Activated T-helper 2 cell treated with anti-CD3 and anti-CD28 coated beads, Interferon-gamma antibody, Interleukin-2, Interleukin-4, amounts not matched to agents 10 μg/mL and 5 μg/mL and 100 μg/mL, durations not matched to agents 14 hours and 24 hours and 36 hours (primary cell): ENCODE results near the gene ATE1. TPM values are rescaled to one million over a fixed set of nuclear protein-coding genes. Genes with fewer than 3 reads are reported as not detected.
"Not testable (repeated sequence)": the region's sequence is repeated elsewhere in the genome, so short reads cannot be mapped to it uniquely, and the experiment has no call there.

ENCODE experiments used
- DNase-seq: peaks from one replicate; pipeline ENCODE4 v3.0.0; 2021; ENCODE audit warnings: low spot score
- H3K27ac Mint-ChIP-seq: one replicate; pipeline ENCODE4 v1.8.0; 2021; ENCODE audit warnings: mixed read lengths
- H3K27me3 Mint-ChIP-seq: one replicate; pipeline ENCODE4 v1.8.0; 2021; ENCODE audit warnings: low read depth, mixed read lengths
- H3K36me3 Mint-ChIP-seq: one replicate; pipeline ENCODE4 v1.8.0; 2021; ENCODE audit warnings: low read depth, mixed read lengths
- H3K4me1 Mint-ChIP-seq: one replicate; pipeline ENCODE4 v1.8.0; 2021; ENCODE audit warnings: low read depth, mixed read lengths
- H3K4me3 Mint-ChIP-seq: one replicate; pipeline ENCODE4 v1.8.0; 2021; ENCODE audit warnings: low read depth, mild to moderate bottlenecking, moderate library complexity, mixed read lengths
- H3K9me3 Mint-ChIP-seq: one replicate; pipeline ENCODE4 v1.8.0; 2021; ENCODE audit warnings: mixed read lengths
- intact Hi-C: fragments of 100-400 bp; cut with micrococcal nuclease; formaldehyde crosslinking; loops from one replicate; pipeline ENCODE4 v1.15.1; 2023
- total RNA-seq: library from RNA; stranded (reverse); gene quantifications from 2 replicates; pipeline ENCODE4 v1.2.3, GENCODE V29; 2022

ATE1 gene
- total RNA-seq, 1 donor from 2014 or later = 33.6 TPM

DNA sequence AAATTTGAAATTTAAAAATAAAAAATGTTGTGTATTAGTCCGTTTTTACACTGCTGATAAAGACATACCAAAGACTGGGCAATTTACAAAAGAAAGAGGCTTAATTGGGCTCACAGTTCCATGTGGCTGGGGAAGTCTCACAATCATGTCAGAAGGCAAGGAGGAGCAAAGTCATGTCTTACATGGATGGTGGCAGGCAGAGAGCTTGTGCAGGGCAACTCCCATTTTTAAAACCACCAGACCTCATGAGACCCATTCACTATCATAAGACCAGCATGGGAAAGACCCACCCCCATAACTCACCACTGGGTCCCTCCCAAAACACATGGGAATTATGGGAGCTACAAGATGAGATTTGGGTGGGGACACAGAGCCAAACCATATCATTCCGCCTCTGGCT, 172.3 kb downstream of the ATE1 start:
- H3K4me3 Mint-ChIP-seq, H3K27me3 Mint-ChIP-seq, DNase-seq, H3K27ac Mint-ChIP-seq: not testable (repeated sequence)
- peaks cover 43% of the 10 kb centered on the region for H3K36me3 Mint-ChIP-seq
- intact Hi-C loops = loop anchor here (2.0 kb wide), 1 partner anchor 17 kb away; no protein-coding TSS in a partner anchor
- H3K4me1 Mint-ChIP-seq = peaks cover 15% of the 10 kb centered on the region
- peaks cover 50% of the 10 kb centered on the region for H3K9me3 Mint-ChIP-seq

DNA sequence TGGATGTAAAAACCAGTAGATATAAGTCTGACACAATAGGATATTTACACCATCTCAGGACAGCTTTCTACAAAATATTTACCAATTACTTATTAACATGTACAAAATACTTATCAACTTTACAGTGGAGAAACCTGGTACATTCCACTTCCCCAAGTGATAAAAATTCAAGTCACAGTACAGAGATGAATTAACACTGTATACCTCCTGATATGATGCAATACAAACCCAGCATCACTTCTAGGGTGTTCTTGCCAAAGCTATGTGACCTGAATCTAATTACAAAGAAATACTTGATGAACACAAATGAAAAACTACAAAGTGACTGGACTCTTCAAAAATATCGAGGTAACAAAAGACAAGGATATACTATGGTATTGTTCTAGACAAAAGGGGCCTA, 173.2 kb downstream of the ATE1 start:
- intact Hi-C loops = loop anchor here (1.0 to 2.0 kb wide), 2 partner anchors 16 to 91 kb away; no protein-coding TSS in a partner anchor
- Mint-ChIP-seq H3K9me3 (peaks cover 43% of the 10 kb centered on the region), H3K4me3 (no peak overlapping the region), H3K4me1 (peaks cover 15% of the 10 kb centered on the region), H3K27me3 (peaks cover 2% of the 10 kb centered on the region), H3K27ac (no peak overlapping the region), H3K36me3 (peaks cover 35% of the 10 kb centered on the region)
- no peak for DNase-seq

DNA sequence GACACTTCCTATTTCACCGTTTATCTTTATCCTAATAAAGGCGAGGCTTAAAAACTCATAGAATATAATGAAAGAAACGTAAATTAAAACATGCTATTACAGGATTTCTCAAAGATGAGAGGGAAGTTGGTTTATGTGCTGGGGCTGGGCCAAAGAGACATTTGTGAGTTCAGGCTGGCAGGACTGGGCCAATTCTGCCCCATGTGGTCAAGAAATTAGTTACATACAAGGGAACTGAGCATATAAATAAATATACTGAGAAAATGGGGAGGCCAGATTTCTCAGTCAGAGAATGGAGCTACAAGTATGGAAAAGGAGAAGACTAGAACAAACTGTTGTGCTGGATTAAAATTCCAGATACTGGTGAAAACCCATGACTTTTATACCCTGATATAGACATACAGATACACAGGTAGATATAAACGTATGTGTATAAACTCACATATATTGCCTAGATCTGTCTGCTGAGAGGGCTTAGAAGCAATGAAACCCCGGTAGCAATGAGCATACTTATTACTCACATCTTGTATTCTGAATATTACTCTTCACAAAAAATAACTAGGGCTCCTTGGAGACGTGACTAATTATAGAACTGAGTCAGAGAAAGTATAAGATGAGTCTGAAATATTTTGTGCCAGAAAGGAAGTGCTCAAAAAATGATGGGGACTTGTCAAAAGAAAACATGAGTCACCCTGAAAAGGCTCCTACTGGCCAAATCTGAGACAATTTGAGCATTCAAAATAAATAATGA, 173.9 kb downstream of the ATE1 start:
- DNase-seq = no peak
- H3K4me1 Mint-ChIP-seq = peaks cover 15% of the 10 kb centered on the region
- H3K9me3 Mint-ChIP-seq = peaks cover 39% of the 10 kb centered on the region
- peaks cover 3% of the 10 kb centered on the region for H3K27me3 Mint-ChIP-seq
- no peak overlapping the region for H3K27ac Mint-ChIP-seq
- peaks cover 34% of the 10 kb centered on the region for H3K36me3 Mint-ChIP-seq
- H3K4me3 Mint-ChIP-seq = no peak overlapping the region
- intact Hi-C loops = loop anchor here (1.0 to 2.0 kb wide), 2 partner anchors 15 to 91 kb away; no protein-coding TSS in a partner anchor

DNA sequence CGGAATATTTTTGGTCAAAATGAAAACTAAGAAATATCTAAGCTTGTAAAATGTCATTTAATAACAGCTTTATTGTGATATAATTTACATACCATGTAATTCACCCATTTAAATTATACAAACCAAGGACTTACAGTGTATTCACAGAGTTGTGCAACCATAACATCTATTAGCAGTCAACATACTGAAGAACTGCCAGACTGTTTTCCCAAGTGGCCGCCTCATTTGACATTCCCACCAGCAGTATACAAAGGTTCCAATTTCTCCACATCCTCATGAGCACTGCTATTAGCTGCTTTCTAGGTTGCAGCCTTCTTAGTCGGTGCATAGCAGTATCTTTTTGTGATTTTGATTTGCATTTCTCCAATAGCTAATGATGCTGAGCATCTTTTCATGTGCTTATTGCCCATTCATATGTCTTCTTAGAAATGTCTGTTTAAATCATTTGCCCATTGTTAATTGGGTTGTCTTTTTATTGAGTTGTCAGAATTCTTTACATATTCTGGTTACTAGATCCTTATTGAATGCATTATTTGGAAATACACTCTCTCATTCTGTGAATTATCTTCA, 176.6 kb downstream of the ATE1 start:
- Mint-ChIP-seq H3K9me3 (peaks cover 16% of the 10 kb centered on the region), H3K27ac (no peak overlapping the region), H3K36me3 (peaks cover 16% of the 10 kb centered on the region), H3K4me3 (no peak overlapping the region), H3K4me1 (peaks cover 15% of the 10 kb centered on the region), H3K27me3 (peaks cover 7% of the 10 kb centered on the region)
- no peak for DNase-seq
- intact Hi-C loops = no loop called here

DNA sequence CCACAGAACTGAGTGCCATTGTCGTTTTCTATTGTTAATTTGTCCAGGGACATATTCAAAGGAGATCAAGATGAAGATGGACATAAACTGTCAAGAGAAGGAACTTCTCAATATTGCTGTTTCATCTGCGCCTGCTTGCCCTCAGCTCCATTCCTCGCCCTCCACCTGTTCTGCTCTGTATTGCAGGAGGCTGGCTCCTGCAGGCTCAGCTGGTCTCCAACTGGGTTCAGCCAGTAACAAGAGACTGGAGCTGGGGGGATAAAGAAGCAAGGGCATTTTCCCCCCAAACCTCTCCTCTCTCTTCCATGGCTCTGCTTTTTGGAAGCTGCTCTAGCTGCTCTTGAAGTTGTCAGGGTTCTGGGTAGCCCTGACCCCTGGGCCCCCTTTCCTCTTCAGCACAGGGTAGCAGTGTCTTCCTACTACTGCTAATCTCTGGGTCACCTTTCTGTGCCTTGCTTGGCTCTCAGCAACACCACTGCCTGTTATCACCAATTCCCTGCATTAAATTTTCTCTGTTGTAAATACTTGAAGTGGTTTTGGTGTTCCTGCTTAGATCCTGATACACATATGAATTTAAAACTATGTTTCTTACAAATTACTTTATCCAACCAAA, 180.6 kb downstream of the ATE1 start:
- intact Hi-C loops = no loop called here
- H3K27ac Mint-ChIP-seq = no peak overlapping the region
- no peak for DNase-seq

DNA sequence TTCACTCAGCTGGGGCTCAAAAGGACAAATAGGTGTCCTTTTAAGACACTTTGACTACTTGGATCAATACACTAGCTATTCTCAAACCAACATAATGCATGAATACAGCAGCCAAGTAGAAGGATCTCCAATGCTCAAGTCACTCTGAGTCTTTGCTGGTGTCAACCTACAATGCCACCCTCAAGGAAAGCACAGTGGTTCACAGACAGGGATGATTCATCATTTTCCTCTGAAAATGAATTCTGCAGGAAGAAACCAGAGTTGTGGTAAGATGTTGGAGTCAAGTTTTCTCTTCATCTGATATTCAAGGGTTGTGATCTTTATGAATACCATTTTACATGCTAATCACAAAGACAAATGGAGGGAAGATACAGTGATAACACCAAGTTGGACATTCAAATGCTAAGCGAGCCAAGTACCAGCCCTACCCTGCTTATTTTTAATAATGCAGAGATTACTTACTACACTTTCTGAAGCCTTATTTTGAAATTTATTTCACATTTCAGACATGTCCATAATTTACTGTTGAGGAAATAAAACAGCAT, 186.5 kb downstream of the ATE1 start:
- H3K9me3 Mint-ChIP-seq = no peaks in the 10 kb centered on the region
- DNase-seq = no peak
- intact Hi-C loops = no loop called here
- peaks cover 19% of the 10 kb centered on the region for H3K27me3 Mint-ChIP-seq
- no peak overlapping the region for H3K4me3 Mint-ChIP-seq
- H3K4me1 Mint-ChIP-seq = peaks cover 15% of the 10 kb centered on the region
- no peak overlapping the region for H3K27ac Mint-ChIP-seq
- H3K36me3 Mint-ChIP-seq = peaks cover 13% of the 10 kb centered on the region

More for the DNA sequence above, 180.6 kb downstream of the ATE1 start:
- Mint-ChIP-seq H3K27me3 (peaks cover 7% of the 10 kb centered on the region), H3K4me1 (no peaks in the 10 kb centered on the region), H3K36me3 (peaks cover 7% of the 10 kb centered on the region), H3K9me3 (no peaks in the 10 kb centered on the region), H3K4me3 (no peak overlapping the region)

DNA sequence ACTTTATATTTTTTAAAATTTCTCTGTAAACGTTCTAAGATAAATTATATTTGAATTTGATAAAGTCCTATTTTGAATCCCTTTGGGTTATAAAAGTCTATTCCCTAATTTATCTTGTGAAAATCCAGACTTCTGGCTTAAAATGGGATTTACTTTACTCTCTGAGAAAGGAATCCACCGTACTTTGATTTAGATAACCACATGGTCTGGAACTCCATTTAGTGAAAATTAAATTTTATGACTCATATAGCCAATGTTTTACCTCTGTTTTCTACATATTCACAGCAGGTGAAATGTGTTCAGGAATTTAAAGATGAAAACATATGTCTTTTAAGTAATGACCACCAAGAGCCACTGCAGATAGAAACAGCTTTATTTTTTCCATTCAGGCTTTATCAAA, 187.8 kb downstream of the ATE1 start:
- peaks cover 31% of the 10 kb centered on the region for H3K27me3 Mint-ChIP-seq
- intact Hi-C loops = no loop called here
- H3K4me3 Mint-ChIP-seq = no peak overlapping the region
- H3K4me1 Mint-ChIP-seq = peaks cover 17% of the 10 kb centered on the region
- no peak overlapping the region for H3K27ac Mint-ChIP-seq
- no peaks in the 10 kb centered on the region for H3K9me3 Mint-ChIP-seq
- no peak for DNase-seq
- peaks cover 13% of the 10 kb centered on the region for H3K36me3 Mint-ChIP-seq

DNA sequence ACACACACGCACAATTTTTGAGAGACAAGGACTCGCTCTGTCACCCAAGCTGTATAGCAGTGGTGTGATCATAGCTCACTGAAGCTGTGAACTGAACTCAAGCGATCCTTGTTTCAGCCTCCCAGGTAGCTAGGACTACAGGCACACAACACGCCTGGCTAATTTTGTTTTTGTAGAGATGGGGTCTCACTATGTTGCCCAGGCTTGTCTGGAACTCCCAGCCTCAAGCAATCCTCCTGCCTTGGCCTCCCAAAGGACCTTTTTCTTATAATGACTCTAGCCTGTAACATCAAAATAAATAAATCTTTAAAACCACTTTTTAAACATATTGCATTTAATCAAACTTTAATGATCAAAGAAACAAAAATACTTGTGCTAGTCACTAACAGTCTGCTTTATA, 188.7 kb downstream of the ATE1 start:
- Mint-ChIP-seq H3K27me3 (peaks cover 36% of the 10 kb centered on the region), H3K9me3 (no peaks in the 10 kb centered on the region), H3K4me1 (peaks cover 17% of the 10 kb centered on the region), H3K36me3 (peaks cover 9% of the 10 kb centered on the region), H3K27ac (no peak overlapping the region), H3K4me3 (no peak overlapping the region)
- intact Hi-C loops = loop anchor here (2.0 to 5.0 kb wide), 2 partner anchors 16 to 163 kb away; no protein-coding TSS in a partner anchor
- no peak for DNase-seq

DNA sequence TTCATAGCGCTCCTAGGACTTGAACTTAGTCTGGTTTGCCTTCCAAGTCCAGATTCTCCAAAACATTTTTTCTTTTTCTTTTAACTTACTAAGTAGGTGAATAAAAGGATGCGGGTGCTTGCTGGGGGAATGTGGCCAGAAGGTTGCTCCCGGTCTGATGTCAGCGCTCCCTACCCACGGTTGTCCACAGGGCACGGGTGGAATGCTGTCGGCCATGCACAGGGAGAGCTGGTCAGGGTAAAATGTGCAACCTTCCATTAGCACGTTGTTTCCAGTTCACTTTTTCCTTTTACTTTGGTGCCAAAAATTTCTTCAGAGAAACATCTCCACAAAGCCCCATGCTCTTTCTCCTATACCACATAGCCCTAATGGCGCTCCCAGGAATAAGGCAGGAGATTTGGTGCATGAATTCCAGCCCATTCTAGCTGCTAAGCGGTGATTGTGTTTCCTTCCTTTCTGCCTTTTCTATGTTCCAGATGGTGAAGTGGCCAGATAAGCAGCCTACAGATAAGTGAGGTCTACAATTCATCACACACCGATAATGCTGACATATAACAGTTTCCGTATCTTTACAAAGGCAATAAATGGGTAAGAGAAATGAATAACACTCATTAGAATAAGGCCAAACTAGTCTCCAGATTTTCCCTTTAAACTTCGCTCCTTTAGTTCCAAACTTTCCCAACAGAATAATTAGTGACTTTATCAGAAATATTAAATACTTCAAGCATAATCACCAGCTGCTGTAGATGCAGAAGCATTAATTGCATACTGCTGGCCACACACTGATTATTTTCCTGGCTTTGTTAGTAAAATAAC, 191.3 kb downstream of the ATE1 start:
- H3K36me3 Mint-ChIP-seq = peaks cover 5% of the 10 kb centered on the region
- H3K4me3 Mint-ChIP-seq = no peak overlapping the region
- peaks cover 17% of the 10 kb centered on the region for H3K4me1 Mint-ChIP-seq
- H3K9me3 Mint-ChIP-seq = no peaks in the 10 kb centered on the region
- H3K27ac Mint-ChIP-seq = no peak overlapping the region
- no peak for DNase-seq
- H3K27me3 Mint-ChIP-seq = peaks cover 36% of the 10 kb centered on the region
- intact Hi-C loops = loop anchor here (1.0 to 5.0 kb wide), 2 partner anchors 151 to 166 kb away; no protein-coding TSS in a partner anchor

DNA sequence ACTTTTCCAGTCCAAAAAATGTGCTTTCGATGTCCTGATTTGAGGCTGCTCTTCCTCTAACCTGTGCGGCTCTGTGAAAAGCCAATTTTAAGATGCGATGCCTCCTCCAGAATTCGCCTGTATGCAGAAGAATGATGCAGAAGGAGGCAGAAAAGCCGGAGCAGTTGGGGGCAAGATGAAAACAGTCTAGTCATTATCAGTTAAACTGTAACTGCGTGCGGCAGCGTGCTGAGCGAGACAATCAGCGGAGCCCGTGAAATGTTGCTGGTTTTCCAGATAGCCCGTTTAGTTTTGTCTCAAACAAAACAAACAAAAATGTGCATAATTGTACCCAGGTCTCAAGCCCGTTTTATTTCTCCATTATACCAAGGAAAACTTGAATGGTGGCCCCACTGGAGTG, 192.6 kb downstream of the ATE1 start:
- no peaks in the 10 kb centered on the region for H3K36me3 Mint-ChIP-seq
- intact Hi-C loops = loop anchor here (2.0 to 5.0 kb wide), 2 partner anchors 167 to 786 kb away; no protein-coding TSS in a partner anchor
- H3K4me3 Mint-ChIP-seq = no peak overlapping the region
- peaks cover 32% of the 10 kb centered on the region for H3K27me3 Mint-ChIP-seq
- no peaks in the 10 kb centered on the region for H3K9me3 Mint-ChIP-seq
- peaks cover 12% of the 10 kb centered on the region for H3K4me1 Mint-ChIP-seq
- H3K27ac Mint-ChIP-seq = no peak overlapping the region
- DNase-seq = no peak

DNA sequence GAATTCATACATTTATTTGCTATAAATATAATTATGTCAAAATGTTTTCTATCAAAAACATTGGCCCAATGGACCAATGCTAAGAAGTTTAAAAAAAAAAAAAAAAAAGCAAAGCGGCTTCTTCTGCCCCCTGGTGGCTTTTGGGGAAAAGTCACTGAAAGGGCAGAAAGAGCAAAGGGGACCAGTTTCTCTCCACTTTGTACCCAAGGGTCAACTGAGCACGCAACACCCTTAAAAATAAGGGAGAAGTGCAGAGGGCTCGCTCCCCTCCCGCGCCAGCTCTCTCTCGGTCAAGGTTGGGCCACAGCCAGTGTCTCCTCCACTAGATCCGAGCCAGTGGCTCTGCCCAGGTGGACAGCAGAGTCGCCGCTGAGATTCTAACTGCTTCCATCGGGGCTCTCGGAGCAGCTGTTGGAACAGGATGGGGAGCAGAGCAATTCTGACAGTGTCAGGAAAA, 193.2 kb downstream of the ATE1 start:
- H3K9me3 Mint-ChIP-seq = no peaks in the 10 kb centered on the region
- H3K4me3 Mint-ChIP-seq = no peak overlapping the region
- peaks cover 32% of the 10 kb centered on the region for H3K27me3 Mint-ChIP-seq
- H3K4me1 Mint-ChIP-seq = peaks cover 12% of the 10 kb centered on the region
- H3K36me3 Mint-ChIP-seq = no peaks in the 10 kb centered on the region
- no peak for DNase-seq
- intact Hi-C loops = loop anchor here (2.0 to 5.0 kb wide), 2 partner anchors 168 to 786 kb away; no protein-coding TSS in a partner anchor
- no peak overlapping the region for H3K27ac Mint-ChIP-seq
